Tibial nerve (tissue), 4 donors: ENCODE data around the gene HCN1. TPM values are rescaled to one million over a fixed set of nuclear protein-coding genes. Genes with fewer than 3 reads are reported as not detected.

Experiments
- DNase-seq, 2 donors: peaks; one replicate each; pipeline ENCODE4 v3.0.0-alpha.2; 2019; ENCODE audit warnings: low spot score in 2 of 2
- H3K27ac ChIP-seq, 4 donors: fragments of 200-600 bp; sonication (generic) in 3 of 4; one replicate each; pipeline ENCODE4 v1.5.1; 2017 to 2019; ENCODE audit warnings: mild to moderate bottlenecking in 1 of 4
- H3K27me3 ChIP-seq, 2 donors: fragments of 200-600 bp; sonication (generic) in 1 of 2; one replicate each; pipeline versions ENCODE4 v1.5.1 to v1.6.0; 2017 to 2019
- H3K36me3 ChIP-seq, 3 donors: fragments of 200-600 bp; sonication (generic); one replicate each; pipeline ENCODE4 v1.5.1; 2018 to 2019
- H3K4me1 ChIP-seq, 4 donors: fragments of 200-600 bp; sonication (generic) in 3 of 4; one replicate each; pipeline ENCODE4 v1.5.1; 2017 to 2019
- H3K4me3 ChIP-seq, 4 donors: fragments of 200-600 bp; sonication (generic) in 3 of 4; one replicate each; pipeline ENCODE4 v1.5.1; 2017 to 2019; ENCODE audit warnings: mild to moderate bottlenecking in 1 of 4, moderate library complexity in 1 of 4
- H3K9me3 ChIP-seq, 4 donors: fragments of 200-600 bp; sonication (generic) in 3 of 4; one replicate each; pipeline ENCODE4 v1.5.1; 2017 to 2019
- EP300 ChIP-seq, 2 donors: sonication (generic); formaldehyde crosslinking; IDR thresholded peaks; one replicate each; pipeline ENCODE4 v1.6.1; 2017; ENCODE audit warnings: antibody characterized with exemption in 2 of 2, mild to moderate bottlenecking in 1 of 2
- POLR2A ChIP-seq, 2 donors: fragments of 450-650 bp; IDR thresholded peaks; one replicate each; pipeline ENCODE4 v1.6.1; 2017; ENCODE audit warnings: antibody characterized with exemption in 2 of 2, mild to moderate bottlenecking in 2 of 2, moderate library complexity in 2 of 2
- WGBS, 2 donors: methylation state at CpG; one replicate each; pipeline ENCODE4 v1.1.5; 2018; 5-methylcytosine and 5-hydroxymethylcytosine counted together
- total RNA-seq, 4 donors: library from RNA; depleted of rRNA; stranded (reverse); fragments of >200 nt; gene quantifications; one replicate each; pipeline ENCODE4 v1.1.0, GENCODE V29; 2016
- TF ChIP-seq, protein P1 (sequence below), 5 experiments: fragments of 200-600 bp in 3 of 5; fragments of 450-650 bp in 2 of 5; sonication (generic) in 3 of 5; IDR thresholded peaks; one replicate each; pipeline ENCODE4 v1.5.1; 2016 to 2019; ENCODE audit warnings: antibody characterized with exemption in 5 of 5, mild to moderate bottlenecking in 3 of 5, moderate library complexity in 2 of 5

HCN1 gene
- total RNA-seq, 4 donors from 2014 or later, result 16.2 to 21.9 (median 17.7) TPM

DNA sequence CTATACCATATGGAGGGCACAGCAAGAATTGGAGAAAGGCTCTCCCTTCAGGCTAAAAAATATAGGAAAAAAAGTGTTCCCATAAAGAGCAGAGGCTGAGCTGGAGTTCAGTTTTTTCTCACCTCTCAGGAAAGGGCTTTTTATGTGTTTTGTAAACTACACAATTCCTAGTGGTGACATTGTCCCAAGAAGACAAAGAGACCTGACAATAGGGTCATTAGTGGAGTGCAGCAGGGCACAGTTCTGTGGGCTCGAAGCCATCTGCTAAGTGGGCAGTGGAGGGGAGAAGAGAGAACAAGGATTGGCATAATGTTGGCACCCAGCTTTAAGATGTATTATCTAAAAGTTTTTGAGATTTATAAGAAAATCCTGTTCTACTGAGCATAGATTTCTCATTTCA, 162.5 kb downstream of the HCN1 start:
- TF ChIP-seq POLR2A (IDR thresholded peaks at IDR 0.05), result no peak
- TF ChIP-seq, protein P1, sequence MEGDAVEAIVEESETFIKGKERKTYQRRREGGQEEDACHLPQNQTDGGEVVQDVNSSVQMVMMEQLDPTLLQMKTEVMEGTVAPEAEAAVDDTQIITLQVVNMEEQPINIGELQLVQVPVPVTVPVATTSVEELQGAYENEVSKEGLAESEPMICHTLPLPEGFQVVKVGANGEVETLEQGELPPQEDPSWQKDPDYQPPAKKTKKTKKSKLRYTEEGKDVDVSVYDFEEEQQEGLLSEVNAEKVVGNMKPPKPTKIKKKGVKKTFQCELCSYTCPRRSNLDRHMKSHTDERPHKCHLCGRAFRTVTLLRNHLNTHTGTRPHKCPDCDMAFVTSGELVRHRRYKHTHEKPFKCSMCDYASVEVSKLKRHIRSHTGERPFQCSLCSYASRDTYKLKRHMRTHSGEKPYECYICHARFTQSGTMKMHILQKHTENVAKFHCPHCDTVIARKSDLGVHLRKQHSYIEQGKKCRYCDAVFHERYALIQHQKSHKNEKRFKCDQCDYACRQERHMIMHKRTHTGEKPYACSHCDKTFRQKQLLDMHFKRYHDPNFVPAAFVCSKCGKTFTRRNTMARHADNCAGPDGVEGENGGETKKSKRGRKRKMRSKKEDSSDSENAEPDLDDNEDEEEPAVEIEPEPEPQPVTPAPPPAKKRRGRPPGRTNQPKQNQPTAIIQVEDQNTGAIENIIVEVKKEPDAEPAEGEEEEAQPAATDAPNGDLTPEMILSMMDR (IDR thresholded peaks at IDR 0.05), result no peak
- TF ChIP-seq EP300 (IDR thresholded peaks at IDR 0.05), result no peak
- no peak overlapping the region for H3K27ac ChIP-seq
- no peaks in the 10 kb centered on the region for H3K4me1 ChIP-seq
- no peak overlapping the region for H3K4me3 ChIP-seq
- no peaks in the 10 kb centered on the region for H3K9me3 ChIP-seq
- 60 to 65% methylated on average over 1 of the region's 1 CpG for WGBS, 2 donors
- no peak for DNase-seq
- H3K36me3 ChIP-seq, result no peaks in the 10 kb centered on the region
- no peaks in the 10 kb centered on the region for H3K27me3 ChIP-seq

DNA sequence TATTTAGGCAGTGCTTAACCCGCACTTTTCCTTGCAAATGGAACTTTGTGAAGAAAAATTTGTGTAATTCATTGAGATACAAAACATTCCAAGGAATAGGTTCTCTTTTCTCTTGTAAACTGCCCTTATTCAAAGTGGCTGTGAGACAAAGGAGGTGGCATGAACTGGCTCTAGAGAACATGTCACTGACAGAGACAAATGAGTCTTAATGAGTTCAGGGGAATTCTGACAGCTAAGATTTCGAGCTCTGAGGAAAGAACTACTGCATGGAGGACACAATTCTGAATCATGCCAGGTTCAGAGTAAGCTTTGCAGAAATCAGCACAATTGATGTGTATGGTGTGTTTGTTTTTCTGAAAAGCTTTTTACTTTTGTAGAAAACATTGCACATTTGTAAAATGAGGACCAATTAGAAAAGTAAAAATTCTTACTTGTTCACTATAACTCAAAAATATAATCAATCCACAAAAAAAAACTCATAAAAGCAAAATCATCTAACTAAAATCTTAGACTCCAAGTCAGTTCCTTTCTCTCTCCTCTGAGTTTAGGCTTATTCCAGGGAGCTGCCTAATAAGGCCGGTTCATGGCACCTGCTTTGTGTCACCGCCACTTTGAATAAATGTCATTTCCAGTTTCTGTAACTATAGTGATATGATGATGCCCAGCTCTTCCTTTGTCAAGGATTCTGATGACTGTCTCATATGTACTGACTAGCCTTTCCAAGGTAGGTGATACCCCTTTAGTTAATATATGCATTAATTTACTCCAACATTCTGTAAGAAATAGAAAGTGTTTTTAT, 163.2 kb downstream of the HCN1 start:
- 52 to 58% methylated on average over 4 of the region's 4 CpGs for WGBS, 2 donors
- Histone ChIP-seq H3K4me3 (no peak overlapping the region), H3K27ac (no peak overlapping the region), H3K27me3 (no peaks in the 10 kb centered on the region), H3K36me3 (no peaks in the 10 kb centered on the region), H3K9me3 (no peaks in the 10 kb centered on the region), H3K4me1 (no peaks in the 10 kb centered on the region)
- TF ChIP-seq POLR2A (IDR thresholded peaks at IDR 0.05), result no peak
- TF ChIP-seq, protein P1 (IDR thresholded peaks at IDR 0.05), result no peak
- TF ChIP-seq EP300 (IDR thresholded peaks at IDR 0.05), result no peak
- DNase-seq, result no peak

DNA sequence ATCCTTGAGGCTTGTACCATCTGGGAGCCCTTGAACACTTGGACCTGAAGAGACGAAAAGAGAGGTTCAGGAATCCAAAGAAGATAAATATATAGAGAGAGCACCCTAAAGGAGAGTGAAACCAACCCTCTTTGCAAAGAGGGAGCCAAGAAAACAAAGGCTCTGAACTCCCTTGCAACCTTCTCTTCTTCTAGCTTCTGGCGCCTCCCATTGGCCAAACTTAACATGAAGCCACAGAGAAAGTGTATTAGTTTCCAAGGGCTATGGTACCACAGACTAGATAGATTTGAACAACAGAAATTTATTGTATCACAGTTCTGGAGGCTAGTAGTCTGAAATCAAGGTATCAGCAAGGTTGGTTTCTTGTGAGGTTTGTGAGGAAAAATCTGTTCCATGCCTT, 175.1 kb downstream of the HCN1 start:
- TF ChIP-seq POLR2A (IDR thresholded peaks at IDR 0.05), result no peak
- TF ChIP-seq, protein P1 (IDR thresholded peaks at IDR 0.05), result peak in 1 of 5 experiments; percentile 13
- DNase-seq, result no peak
- Histone ChIP-seq H3K4me1 (no peaks in the 10 kb centered on the region), H3K27ac (no peak overlapping the region), H3K4me3 (no peak overlapping the region), H3K9me3 (no peaks in the 10 kb centered on the region), H3K36me3 (no peaks in the 10 kb centered on the region), H3K27me3 (no peaks in the 10 kb centered on the region)
- WGBS, 2 donors, result 16 to 23% methylated on average over 2 of the region's 2 CpGs

DNA sequence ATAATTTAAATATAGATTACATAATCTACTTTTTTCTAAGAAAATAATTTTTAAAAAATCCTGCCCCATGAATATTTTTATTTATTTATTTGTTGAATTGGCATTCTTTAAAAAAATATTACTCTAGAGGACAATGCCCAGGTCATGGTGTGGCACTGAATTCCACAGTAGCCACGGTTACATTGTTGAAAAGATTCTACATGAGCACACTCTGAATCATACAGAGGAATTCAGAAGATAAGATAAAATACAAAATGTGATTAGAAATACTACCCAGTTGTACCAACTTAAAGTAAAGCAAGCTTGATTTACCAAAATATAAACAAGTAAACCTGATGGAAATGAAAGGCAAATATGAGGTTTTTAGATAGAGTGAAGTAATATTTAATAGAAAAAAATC, 183.7 kb downstream of the HCN1 start:
- H3K4me1 ChIP-seq, result no peaks in the 10 kb centered on the region
- no peaks in the 10 kb centered on the region for H3K27me3 ChIP-seq
- H3K9me3 ChIP-seq, result no peaks in the 10 kb centered on the region
- no peak overlapping the region for H3K27ac ChIP-seq
- TF ChIP-seq, protein P1 (IDR thresholded peaks at IDR 0.05), result no peak
- no peak for TF ChIP-seq EP300 (IDR thresholded peaks at IDR 0.05)
- TF ChIP-seq POLR2A (IDR thresholded peaks at IDR 0.05), result no peak
- no peak overlapping the region for H3K4me3 ChIP-seq
- no peak for DNase-seq
- WGBS, 2 donors, result 55 to 67% methylated on average over 1 of the region's 1 CpG
- no peaks in the 10 kb centered on the region for H3K36me3 ChIP-seq

DNA sequence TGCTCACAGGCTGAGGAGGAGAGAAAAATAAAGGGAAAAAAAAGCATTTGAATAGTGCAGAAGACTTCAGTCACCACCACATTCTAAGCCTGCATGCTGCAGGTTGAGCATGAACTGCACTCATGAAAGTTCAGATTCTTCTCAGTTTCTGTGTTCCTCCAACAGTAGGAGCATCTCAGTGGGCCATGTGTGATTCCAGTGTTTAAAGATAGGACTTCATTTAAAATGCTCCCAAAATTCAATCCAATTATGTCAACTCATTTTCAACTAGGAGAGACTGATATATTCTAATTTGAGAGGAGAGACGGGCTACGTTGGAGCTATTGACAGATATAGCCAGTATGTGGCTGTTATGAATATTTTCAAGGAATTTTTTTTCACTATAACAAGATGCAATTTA, 186.8 kb downstream of the HCN1 start:
- no peak for DNase-seq
- H3K36me3 ChIP-seq, result no peaks in the 10 kb centered on the region
- TF ChIP-seq EP300 (IDR thresholded peaks at IDR 0.05), result no peak
- no peak for TF ChIP-seq POLR2A (IDR thresholded peaks at IDR 0.05)
- TF ChIP-seq, protein P1 (IDR thresholded peaks at IDR 0.05), result no peak
- H3K4me1 ChIP-seq, result no peaks in the 10 kb centered on the region
- no peaks in the 10 kb centered on the region for H3K9me3 ChIP-seq
- 94 to 97% methylated on average over 2 of the region's 2 CpGs for WGBS, 2 donors
- H3K27me3 ChIP-seq, result no peaks in the 10 kb centered on the region
- no peak overlapping the region for H3K27ac ChIP-seq
- no peak overlapping the region for H3K4me3 ChIP-seq
